NCI-H2227 treated with DMSO at 0.1 percent for 48 hours (cell line): ENCODE measurements around the gene SLC38A8.
A peak's percentile ranks its signal among the peaks of the same experiment; 100 is the strongest.

Experiments used
- DNase-seq: peaks from one replicate; lab custom pipeline; 2025; lab: John Stamatoyannopoulos, UW

Gene SLC38A8

DNA sequence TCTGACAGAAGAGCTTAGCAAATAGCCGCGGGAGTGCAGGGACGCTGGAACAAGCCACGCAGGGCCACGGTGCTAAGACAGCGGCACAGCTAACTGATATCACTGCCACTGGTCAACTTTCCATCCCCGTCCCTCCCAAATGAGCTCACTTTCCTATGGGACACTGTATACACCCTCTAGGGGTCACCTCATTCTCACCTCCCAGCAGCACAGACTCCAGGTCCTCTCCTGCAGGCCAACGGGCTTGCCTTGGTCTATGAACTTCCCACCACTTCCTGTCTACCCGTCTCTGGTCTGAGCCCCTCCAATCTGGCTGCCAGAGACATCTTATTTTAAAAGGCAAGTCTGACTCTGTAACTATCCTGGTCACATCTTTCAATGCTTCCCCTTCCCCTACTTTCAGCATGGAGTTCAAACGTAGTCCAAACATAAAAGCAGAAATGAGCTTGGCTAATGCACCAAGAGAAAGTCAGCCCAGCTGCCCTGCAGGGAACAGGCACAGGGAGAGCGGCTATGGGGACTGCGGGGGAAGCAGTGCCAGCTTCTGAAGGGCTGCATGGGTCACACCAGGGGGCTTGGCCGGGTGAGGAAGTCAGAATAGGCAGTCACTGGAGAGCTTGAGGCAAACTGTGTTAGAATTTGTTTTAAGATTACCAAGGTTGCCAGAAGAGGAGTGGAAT, 26.3 kb upstream of the SLC38A8 start:
- DNase-seq = no peak

DNA sequence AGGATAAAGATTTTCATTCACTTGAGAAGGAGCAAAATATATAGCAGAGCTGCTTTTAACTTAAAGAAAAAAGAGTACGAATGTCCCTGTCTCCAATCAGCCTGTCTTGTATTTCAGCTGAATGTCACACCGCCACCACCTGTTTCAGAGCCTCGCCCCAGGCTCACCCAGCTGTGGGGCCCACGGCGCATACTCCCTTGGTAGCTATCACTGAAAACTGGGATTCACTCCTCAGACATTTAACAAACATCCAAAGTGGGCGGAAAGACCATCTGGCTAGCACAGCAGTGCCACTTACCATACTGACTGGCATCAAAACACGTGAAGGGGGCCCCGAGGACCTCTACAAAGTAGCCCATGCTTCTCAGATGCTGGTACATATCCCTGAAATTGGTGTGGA, 25.4 kb upstream of the SLC38A8 start:
- no peak for DNase-seq

DNA sequence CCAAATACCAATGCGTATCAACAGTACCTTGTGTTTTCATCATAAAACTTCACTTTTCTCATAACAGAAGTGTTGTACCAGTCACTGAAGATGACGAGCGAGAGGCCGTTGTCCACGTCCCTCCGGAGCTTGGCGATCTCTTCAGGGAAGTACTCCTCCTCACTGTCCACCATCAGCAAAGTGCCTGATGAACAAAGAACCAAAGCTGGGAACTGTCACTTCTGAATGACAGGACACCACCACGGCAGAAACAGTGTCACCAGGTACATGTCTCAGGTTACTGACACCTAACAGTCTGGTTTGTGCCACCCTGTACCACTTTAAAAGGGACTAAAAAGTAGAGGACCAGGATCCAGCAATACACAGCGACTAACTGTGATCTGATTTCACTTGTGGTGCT, 25.0 kb upstream of the SLC38A8 start:
- no peak for DNase-seq

DNA sequence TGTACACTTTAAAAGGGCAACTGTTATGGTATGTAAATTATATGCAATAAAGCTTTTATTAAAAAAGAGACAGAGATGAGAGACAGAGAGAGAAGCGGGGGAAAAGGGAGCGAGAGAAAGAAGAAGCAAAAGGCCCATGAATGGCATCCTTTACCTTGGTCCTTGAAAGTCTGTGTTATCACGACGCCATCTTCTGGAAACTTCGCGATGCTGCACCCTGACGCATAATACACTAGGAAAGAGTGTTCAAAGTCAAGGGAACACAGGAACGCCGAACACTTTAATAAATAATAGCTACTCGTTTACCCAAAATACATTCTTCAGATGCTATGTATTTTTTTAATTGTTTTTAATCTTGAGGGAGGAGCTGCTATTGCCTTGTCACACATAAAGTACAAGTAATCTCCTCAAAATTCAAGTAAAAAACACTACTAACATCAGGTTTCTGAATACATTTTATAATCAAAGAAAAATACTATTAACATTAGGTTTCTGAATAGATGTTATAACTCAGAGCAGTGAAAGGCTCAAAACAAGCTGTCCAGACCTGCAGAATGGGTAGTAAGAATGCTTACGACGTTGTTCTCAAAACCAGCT, 23.0 kb upstream of the SLC38A8 start:
- peak; percentile 56 for DNase-seq

DNA sequence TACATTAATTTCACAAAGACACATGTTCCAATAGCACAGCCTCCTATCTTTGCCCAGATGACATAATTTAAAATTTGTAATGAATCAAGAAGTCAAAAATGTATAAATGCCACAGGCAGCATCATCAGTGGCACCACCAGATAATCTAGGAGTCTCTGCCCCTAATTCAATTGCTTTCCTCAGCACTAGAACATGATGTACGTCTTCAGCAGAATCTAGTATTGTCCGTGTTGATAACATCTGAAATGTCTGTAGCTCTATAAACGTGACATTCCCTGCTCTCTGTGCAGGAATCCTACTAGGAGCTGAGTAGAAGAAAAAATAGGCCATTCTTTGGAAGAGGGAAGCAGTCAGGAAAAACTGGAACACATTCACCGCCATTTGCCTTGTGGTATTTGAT, 21.4 kb upstream of the SLC38A8 start:
- DNase-seq = no peak

DNA sequence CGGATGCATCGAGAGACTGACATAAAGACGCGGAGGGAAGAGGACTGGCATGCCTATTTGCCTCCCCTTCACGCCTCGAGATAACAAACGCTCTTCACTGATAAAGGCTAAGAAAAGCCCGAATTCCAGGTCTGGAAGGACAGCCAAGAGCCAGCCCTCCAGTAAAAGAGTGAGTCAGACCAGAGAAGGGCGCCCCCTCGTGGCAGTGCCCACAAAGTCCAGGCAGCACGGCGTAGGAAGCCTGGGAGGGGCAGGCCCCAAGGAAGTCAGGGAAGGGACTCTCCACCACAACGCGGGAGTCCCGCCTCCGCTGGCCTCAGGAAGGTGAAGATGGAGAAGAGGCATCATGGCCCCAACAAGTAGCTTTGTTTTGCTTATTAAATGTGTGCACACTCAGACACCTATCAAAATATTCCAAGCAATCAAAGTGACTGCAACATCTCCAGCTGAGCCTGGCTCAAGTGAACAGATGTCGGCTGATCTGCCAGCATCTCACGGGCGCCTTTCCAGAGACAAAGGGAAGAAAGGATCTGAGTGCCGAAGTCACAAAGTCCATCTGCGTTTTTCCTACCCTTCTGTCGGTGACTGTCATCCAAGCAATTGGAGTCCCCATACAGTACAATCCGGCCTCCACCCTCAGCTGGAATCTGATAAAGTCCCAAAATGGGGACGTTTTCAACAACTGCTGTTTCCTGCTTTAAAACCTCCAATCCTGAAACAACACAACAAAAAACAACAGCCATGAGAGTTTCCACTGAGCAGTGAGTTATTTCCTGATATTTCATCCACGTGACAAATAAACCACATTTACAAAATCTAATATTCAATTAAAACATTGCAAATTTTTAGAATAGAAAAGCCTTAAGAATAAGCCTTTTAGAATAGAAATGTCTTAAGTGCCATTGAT, 20.4 kb upstream of the SLC38A8 start:
- DNase-seq = peak; percentile 76

DNA sequence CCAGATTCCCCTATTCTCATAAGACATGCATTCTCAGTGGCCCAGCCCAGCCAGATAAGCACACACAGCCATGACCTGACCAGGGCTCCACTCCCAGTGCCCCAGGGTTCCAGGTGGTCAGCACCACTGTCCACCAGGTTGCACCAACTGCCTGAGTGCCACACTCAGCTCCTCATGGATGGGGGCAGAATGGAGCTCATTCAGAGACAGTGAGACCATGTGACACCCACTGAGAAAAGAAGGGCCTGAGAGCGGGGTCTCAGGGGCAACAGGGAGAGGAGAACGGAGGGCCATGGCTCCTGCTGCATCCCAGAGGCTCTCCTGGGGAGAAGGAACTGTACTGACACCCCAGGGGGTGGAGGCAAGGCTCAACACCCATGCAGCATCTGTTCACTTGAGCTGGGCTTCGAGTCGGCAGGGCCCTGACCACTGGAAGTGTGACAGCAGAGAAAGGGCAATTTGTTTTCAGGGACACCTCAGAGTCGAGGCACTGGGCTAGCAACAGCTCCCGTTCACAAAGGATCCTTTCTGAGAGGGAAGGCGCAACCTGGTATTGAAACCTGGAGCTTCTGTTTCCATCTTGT, 18.7 kb upstream of the SLC38A8 start:
- no peak for DNase-seq

DNA sequence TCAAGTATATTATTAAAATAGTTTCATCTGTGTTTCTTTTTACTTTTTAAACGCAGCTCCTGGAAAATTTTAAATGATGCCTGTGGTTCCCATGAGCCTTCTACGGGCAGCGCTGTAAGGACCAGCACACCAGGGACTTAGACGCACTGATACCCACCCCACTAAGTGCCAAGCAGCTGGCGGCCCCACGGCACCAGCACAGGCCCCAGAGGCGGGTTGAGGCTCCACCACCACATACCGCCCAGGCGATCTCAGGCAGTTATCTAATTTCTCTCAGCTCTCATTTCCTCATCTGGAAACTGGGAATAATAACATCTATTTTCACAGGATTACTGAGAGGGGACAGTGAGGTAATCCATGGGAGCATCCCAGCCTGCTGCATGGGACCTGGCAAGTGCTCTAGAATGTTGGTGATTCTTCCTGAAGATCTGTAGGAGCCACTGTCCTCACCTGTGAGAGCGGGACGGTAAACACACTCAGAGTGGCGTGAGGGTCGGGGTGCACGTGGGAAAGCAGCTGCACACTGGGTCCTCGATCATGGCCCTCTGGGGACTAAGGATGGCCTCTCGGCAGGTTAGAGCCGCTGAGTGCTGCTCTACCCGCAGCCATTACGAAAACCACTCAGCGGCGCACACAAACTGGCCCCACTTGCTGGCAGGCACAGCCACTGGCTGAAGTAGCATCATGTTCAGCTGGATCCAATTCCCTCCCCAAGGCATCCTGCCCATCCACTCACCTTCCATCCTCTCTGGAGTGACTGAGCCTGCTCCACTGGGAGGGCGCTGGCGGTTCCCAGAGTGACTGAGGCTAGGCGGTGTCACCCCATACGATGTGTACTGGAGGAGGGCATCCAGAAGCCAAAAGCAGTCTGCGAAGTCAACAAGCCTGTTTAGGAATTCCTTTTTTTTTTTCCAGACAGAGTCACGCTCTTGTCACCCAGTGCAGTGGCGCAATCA, 17.6 kb upstream of the SLC38A8 start:
- DNase-seq = no peak

DNA sequence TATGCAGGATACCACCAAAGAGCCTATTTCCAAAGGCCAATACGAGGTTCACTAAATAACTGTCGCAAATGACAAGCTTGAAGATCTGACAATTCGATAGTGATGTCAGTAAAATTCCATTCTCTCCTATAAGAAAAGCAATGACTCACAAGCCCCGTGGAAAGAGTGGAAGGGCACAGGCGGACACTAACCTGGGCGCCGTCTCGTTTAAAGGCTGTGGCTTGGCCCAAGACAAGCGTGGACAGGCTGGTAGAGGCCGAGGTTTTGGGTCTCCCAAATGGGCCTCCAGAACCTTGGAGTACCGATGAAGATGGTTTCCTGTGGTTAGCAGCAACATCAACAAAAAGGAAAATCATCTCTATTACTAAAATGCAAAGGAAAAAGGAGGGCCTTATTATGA, 16.5 kb upstream of the SLC38A8 start:
- DNase-seq = no peak

DNA sequence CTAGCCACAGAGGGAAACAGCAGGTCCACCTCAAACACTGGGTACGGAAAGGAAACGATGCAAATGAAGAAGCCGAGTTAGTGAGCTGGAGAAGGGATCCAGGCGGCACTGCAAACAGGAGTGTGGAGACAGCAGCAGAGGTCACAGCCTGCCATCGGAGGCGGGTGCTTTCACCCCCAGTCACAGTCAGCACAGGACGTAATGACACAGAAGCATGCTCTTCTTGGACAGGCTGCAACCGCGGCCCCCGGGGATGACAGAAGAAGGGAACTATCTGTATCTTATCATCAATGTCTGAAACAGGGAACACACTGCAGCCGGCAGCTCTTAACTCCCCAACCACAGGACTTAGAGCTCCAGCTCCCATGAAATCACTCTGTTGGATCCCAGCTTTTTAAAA, 16.1 kb upstream of the SLC38A8 start:
- no peak for DNase-seq

DNA sequence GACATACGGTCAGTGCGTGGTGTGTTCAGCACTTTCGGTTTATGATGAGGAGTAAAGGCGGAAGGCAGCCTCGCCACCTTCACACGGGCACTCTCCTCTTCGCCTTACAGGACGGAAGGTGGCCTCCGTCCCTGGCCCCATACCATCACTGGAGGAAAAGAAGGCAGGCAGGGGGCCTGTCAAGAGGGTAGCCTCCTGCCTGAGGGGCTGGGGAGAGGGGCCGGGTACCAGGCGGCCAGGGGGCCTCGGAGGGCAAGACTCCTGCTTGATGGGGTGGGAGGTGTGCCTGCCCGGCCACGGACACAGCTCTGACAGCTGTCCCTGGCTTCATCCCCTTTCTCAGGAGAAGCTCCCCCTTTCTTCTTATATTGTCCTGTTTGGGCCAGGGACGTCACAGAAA, 15.6 kb upstream of the SLC38A8 start:
- no peak for DNase-seq

DNA sequence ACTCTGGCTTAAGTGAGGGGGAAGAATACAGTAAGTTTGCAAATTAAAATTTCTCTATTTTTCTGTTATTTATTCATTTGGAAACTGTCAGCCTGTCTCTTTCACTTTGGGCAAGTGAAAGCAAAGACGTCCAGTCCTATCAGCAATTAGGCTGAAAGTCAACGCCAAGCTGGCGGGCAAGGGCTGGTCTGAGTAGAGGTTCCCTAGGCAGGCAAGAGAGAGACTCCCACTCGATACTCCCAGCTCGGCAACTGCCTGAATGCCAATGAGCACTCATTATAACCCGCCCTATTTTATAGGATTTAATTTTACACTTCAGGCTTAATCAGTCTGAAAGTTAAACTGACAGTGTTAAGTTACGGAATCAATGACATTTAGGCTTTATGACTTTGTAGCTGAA, 14.3 kb upstream of the SLC38A8 start:
- DNase-seq = no peak

DNA sequence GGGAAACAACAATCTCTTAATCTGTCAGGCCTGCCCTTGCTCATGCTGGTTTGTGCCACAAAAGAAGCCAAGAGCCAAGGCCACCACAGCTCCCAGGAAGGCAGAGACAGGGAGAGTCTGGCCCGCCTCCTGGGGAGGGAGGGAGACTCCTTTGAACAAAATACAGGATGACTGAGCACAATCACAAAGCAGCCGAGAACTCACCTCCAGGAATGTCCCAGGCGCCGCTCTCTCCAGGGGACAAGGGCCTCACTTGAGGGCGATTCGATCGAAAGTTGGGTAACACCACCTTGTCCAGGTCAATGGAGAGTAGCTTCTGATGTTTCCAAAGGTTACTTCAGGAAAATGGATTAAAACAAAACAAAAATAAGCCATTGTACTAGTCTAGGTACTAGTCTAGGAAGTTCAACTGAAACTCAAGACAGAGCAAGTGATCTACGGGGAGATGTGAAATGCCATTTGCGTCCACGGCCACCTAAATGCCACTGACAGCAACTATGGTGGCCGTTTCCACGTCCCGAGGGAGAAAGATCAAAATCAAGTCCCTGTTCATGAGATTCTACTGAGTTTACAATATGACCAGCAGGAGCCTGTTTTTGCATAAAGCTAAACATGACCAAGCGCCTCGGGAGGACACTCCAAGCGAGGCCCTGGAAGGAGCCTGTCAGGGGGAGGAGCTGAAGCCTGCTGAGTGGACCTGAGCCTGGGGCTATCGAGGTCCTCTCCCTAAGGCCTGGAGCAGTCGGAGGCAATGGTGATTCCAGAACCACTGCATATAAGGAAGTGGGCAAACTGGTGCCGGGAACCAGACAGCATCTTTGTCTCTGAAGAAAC, 13.4 kb upstream of the SLC38A8 start:
- no peak for DNase-seq

DNA sequence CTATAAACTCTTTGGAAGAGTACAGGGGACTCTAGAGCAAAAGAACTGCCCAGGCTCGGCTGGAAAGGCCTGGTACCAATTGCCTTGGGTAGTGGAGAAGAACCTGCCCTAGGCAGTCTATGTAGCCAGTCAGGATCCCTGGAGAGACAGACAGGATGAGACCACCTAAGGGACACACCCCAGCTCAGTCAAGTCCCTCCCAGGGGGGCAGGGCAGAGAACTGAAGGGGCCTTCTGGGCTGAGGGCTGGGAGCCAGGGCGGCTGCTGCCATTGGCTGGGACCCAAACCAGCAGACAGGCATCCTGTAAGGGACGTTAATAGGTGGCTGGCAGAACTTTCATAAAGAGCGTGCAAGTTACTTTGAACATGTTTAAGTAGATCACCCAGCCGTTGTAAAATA, 12.8 kb upstream of the SLC38A8 start:
- no peak for DNase-seq

DNA sequence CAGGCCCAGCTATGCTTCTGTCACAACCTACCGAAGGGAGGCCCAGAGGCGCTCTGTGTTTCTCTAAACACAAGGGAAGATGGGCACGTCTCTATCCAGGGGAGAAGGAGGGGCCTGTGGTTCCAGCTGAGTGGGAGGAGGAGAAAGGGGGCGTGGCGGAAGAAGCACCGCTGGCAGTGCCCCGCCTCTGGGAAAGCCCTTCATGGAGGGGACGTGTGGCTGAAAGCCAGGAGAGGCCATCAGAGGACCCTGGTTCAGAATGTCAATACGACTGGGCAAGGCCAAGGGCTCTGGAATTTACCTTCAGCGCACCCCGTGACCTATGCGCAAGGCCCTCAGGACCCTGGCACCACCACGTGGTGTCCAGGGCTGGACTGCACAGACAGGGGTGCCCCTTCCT, 12.3 kb upstream of the SLC38A8 start:
- DNase-seq = no peak

DNA sequence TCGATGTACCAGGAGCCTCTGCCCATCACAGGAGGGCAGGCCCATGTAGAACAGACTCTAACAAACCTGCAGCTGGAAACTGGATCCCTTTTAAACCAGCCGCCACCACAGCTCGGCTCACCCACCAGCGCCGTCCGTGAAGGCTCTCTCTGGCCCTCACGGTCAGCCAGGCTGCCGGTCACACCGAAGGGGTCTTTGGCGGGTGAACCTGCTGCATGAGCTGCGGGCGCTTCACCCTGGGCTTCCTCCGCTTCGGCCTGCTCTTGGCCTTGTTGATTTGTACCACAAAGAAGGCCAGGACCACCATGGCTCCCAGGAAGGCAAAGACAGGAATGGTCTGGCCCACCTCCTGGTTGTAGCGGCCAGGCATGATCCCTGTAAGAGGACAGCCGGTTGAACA, 11.7 kb upstream of the SLC38A8 start:
- DNase-seq = no peak

DNA sequence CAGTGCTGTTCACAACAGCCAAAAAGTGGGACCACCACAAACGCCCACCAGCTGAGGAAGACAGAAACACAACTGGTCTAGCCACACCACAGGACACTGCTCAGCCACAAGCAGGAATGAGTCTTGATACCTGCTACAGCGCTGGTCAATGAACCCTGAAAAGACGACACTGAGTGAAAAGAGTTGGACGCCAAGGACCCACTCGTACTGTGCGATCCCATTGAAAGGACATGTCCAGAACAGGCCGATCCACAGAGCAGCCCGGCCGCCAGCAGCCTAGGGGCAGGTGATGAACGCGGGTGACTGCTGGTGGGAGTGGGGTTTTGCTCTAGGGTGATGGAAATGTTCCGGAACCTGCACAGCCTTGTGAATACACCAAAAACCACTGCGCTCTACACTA, 10.6 kb upstream of the SLC38A8 start:
- no peak for DNase-seq

DNA sequence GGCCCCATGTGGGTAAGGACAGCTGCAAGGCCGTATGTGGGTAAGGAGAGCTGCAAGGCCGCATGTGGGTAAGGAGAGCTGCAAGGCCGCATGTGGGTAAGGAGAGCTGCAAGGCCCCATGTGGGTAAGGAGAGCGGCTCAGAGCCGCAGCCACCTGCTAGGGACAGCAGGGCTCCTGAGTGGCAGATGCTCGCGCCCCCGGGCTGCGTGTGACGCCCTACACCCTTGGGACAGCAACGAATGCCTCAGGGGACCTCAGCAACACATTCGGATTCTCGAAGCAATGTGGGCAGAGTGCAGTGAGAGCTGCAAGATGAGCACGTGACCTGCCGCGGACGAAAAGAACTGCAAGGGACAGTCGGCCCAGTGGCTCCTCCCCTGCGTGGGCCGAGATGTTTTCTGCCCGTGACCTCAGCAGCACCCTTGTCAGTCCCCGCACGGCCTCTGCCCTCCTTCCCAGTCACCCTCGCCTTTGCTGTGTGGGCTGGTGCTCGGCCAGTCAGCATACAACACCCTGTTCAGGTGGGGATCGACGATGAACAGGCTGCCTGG, 9.6 kb upstream of the SLC38A8 start:
- DNase-seq = no peak

DNA sequence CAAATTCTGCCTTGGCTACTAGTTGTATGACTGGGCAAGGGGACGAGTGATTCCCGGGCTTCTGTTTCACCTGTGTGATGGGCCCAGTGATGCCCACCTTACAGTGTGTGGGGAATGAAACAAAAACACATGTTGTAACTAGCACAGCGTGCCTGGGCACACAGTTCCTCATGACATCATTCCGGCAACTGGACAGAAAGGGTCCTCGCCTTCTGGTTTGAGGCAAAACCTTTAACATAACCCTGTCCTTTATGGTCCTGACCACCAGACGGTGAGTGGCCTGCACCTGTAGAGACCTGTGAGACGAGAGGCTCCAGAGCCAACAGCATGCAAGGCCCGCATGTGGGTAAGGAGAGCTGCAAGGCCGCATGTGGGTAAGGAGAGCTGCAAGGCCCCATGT, 7.7 kb upstream of the SLC38A8 start:
- DNase-seq = no peak

DNA sequence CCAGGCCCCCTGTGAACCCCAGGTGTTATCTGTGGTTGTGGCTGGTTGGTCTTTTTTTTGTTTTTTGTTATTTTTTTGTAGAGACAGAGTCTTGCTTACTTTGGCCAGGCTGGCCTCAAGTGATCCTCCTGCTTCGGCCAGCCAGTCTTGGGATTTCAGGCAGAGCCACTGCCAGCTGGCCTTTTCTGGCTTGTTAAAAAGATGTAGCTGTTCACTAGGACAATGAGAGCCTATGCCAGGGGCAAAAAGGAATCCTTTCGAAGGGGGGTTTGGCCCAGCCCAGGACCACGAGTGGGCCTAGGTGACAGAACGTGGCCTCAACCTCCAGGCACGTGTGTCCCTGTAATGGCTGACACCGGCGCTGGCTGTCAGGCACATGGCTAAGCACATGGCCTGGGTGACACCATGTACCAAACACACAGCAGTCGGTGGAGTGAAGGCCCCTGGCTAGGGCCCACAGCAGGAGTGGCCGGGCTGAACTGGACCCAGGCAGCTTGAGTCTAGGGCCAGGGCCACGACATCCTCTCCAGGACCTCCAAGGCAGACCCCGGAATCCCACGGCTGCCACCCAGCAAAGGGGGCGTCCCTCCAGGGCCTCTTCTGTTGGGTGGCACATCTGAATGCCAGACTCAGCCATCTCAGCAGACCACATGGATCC, 6.9 kb upstream of the SLC38A8 start:
- no peak for DNase-seq
